GM12875 (cell line): ENCODE data around the gene TRAPPC10.

Experiments
- H3K4me3 ChIP-seq: one replicate; pipeline ENCODE4 v1.5.1; 2011; ENCODE audit warnings: low read depth, low read length, control low read depth
- CTCF ChIP-seq: IDR thresholded peaks from 2 replicates; pipeline ENCODE4 v1.5.1; 2011; ENCODE audit warnings: low read depth, mild to moderate bottlenecking, control low read depth, inconsistent platforms, low read length, moderate library complexity, borderline replicate concordance; ENCODE audit not compliant: insufficient read depth

Gene TRAPPC10

GRCh38 chr21:44020551-44020950, 8.4 kb downstream of the TRAPPC10 start:
- no peak overlapping the region for H3K4me3 ChIP-seq
- TF ChIP-seq CTCF = no peak

- no peak for TF ChIP-seq CTCF
- no peak overlapping the region for H3K4me3 ChIP-seq
Observed at GRCh38 chr21:44021064-44021463, 9.0 kb downstream of the TRAPPC10 start.

GRCh38 chr21:44024257-44024656, 12.1 kb downstream of the TRAPPC10 start:
- no peak for TF ChIP-seq CTCF
- H3K4me3 ChIP-seq = no peak overlapping the region

- no peak for TF ChIP-seq CTCF
Observed at GRCh38 chr21:44024887-44025353, 12.8 kb downstream of the TRAPPC10 start.

GRCh38 chr21:44027607-44028286, 15.6 kb downstream of the TRAPPC10 start:
- TF ChIP-seq CTCF = no peak
- H3K4me3 ChIP-seq = no peak overlapping the region

More at GRCh38 chr21:44024887-44025353, 12.8 kb downstream of the TRAPPC10 start:
- no peak overlapping the region for H3K4me3 ChIP-seq

- no peak for TF ChIP-seq CTCF
- H3K4me3 ChIP-seq = no peak overlapping the region
Observed at GRCh38 chr21:44028287-44028659, 16.2 kb downstream of the TRAPPC10 start.

GRCh38 chr21:44029460-44030087, 17.5 kb downstream of the TRAPPC10 start:
- H3K4me3 ChIP-seq = no peak overlapping the region
- TF ChIP-seq CTCF = no peak
